ENCODE results near the gene KIF26B. TPM values are rescaled to one million over a fixed set of nuclear protein-coding genes. Genes with fewer than 3 reads are reported as not detected.

The KIF26B gene
- total RNA-seq, 1 donor from 2014 or later = 0.49 TPM

DNA sequence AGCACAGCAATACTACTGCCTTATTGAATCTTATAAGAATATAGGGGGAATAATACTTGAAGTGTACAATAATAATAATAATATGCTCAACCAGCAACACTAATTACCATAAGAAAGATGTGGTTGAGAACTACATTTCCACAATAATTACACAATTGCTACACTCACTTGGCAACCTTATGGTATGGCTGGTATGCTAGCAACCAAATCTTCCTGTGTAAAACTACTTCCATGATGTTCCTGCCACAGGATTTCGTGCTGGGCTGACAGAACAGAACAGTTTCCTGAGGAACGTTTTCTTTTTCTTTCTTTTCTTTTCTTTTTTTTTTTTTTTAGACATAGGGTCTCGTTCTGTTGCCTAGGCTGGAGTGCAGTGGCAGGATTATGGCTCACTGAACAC lies 50.6 kb downstream of the KIF26B start:
- Histone ChIP-seq H3K27ac (no peak overlapping the region), H3K9me3 (peaks cover 7% of the 10 kb centered on the region), H3K4me3 (no peak overlapping the region), H3K36me3 (no peaks in the 10 kb centered on the region), H3K27me3 (no peaks in the 10 kb centered on the region), H3K4me1 (no peaks in the 10 kb centered on the region)
- TF ChIP-seq, protein P1, sequence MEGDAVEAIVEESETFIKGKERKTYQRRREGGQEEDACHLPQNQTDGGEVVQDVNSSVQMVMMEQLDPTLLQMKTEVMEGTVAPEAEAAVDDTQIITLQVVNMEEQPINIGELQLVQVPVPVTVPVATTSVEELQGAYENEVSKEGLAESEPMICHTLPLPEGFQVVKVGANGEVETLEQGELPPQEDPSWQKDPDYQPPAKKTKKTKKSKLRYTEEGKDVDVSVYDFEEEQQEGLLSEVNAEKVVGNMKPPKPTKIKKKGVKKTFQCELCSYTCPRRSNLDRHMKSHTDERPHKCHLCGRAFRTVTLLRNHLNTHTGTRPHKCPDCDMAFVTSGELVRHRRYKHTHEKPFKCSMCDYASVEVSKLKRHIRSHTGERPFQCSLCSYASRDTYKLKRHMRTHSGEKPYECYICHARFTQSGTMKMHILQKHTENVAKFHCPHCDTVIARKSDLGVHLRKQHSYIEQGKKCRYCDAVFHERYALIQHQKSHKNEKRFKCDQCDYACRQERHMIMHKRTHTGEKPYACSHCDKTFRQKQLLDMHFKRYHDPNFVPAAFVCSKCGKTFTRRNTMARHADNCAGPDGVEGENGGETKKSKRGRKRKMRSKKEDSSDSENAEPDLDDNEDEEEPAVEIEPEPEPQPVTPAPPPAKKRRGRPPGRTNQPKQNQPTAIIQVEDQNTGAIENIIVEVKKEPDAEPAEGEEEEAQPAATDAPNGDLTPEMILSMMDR (IDR thresholded peaks at IDR 0.05) = no peak
- no peak for TF ChIP-seq POLR2AphosphoS5 (IDR thresholded peaks at IDR 0.05; ENCODE audit: insufficient read depth in 1 of 2, low read depth in 1 of 2)
- TF ChIP-seq POLR2A (IDR thresholded peaks at IDR 0.05) = no peak
- intact Hi-C loops (cut with DNase I) = no loop called here
- no peak for DNase-seq (ENCODE audit: extremely low spot score in 2 of 2)

- H3K36me3 ChIP-seq = no peaks in the 10 kb centered on the region
- no peak for DNase-seq (ENCODE audit: extremely low spot score in 2 of 2)
- no peak overlapping the region for H3K4me3 ChIP-seq
- TF ChIP-seq, protein P1 (IDR thresholded peaks at IDR 0.05) = no peak
- no peak for TF ChIP-seq POLR2AphosphoS5 (IDR thresholded peaks at IDR 0.05; ENCODE audit: insufficient read depth in 1 of 2, low read depth in 1 of 2)
- H3K27ac ChIP-seq = no peak overlapping the region
- H3K27me3 ChIP-seq = no peaks in the 10 kb centered on the region
- intact Hi-C loops (cut with DNase I) = no loop called here
- H3K9me3 ChIP-seq = peaks cover 7% of the 10 kb centered on the region
- no peaks in the 10 kb centered on the region for H3K4me1 ChIP-seq
These were observed 51.1 kb downstream of the KIF26B start for GRCh38 chr1:245205864-245206263.

DNA sequence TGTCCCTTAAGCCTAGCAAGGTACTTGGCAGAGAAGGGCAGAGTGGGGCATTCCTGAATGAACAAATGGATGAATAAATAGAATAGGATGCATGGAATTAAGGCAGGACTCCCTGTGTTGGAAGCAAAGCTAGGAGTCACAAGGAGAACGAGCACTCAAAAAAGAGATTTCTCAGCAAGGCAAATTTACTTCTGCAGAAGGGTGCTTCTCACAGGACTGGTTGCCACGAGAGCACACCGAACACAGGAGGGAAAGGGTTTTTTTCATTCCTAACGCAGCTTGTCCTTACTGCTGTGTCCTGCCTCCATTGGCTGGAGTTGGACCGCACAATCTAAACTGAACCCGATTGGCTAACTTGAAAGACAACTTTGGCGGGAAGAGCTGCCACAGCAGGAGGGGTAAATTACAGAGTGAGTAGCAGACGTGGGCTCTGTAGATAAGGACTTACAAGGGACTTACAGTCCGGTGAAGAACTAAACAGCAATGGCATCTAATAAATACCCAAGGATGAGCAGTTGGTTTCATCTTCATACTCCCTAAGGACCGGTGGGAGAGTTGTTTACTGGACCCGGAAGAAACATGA lies 52.4 kb downstream of the KIF26B start:
- no peak for DNase-seq (ENCODE audit: extremely low spot score in 2 of 2)
- H3K27ac ChIP-seq = no peak overlapping the region
- H3K4me3 ChIP-seq = no peak overlapping the region
- H3K27me3 ChIP-seq = no peaks in the 10 kb centered on the region
- intact Hi-C loops (cut with DNase I) = no loop called here
- H3K9me3 ChIP-seq = peaks cover 7% of the 10 kb centered on the region
- H3K36me3 ChIP-seq = no peaks in the 10 kb centered on the region
- H3K4me1 ChIP-seq = no peaks in the 10 kb centered on the region
- TF ChIP-seq, protein P1 (IDR thresholded peaks at IDR 0.05) = no peak
- TF ChIP-seq POLR2A (IDR thresholded peaks at IDR 0.05) = no peak

- DNase-seq (ENCODE audit: extremely low spot score in 2 of 2) = no peak
- intact Hi-C loops (cut with DNase I) = no loop called here
- Histone ChIP-seq H3K4me3 (no peak overlapping the region), H3K27me3 (no peaks in the 10 kb centered on the region), H3K27ac (no peak overlapping the region), H3K9me3 (peaks cover 7% of the 10 kb centered on the region), H3K4me1 (no peaks in the 10 kb centered on the region), H3K36me3 (no peaks in the 10 kb centered on the region)
- no peak for TF ChIP-seq POLR2A (IDR thresholded peaks at IDR 0.05)
- TF ChIP-seq POLR2AphosphoS5 (IDR thresholded peaks at IDR 0.05; ENCODE audit: insufficient read depth in 1 of 2, low read depth in 1 of 2) = no peak
- TF ChIP-seq, protein P1 (IDR thresholded peaks at IDR 0.05) = no peak
These were observed 53.0 kb downstream of the KIF26B start for GRCh38 chr1:245207801-245208200.

DNA sequence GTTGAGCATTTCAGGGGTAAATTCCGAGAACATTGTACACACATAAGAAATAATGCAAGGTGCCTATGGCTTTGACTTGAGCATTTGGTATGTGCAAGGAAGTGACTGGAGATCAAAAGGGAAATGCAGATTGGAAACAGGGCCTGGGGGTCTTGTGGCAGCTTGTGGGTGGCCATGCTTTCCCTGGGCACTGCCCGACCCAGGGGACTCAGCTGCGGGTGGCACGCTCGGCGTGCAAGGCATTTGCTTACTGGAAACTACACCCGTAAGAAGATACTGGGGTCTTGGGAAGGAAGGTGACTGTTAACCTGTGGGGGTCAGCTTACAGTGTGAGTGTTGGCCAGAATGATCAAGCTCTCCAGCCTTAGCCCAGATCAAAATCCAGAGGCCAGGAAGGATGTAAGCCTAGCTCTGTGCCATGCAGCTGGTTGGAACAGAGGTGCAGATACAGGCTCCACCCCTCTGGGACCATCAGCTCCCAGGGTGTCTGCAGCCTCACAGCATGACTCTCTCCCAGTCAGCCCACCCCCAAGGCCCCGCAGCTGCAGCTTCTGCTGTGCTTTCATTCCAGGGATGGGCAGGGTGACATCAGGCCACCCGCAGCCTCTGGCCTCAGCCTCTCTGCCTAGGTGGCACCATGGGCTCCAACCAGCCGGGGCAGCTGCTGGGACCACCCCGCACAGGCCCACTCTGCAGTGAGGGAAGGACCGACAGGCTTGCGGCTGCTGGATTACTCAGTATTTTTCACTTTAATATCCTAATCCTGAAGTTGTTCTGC lies 55.1 kb downstream of the KIF26B start:
- Histone ChIP-seq H3K4me1 (no peaks in the 10 kb centered on the region), H3K4me3 (no peak overlapping the region), H3K27ac (no peak overlapping the region), H3K36me3 (no peaks in the 10 kb centered on the region), H3K27me3 (no peaks in the 10 kb centered on the region), H3K9me3 (peaks cover 7% of the 10 kb centered on the region)
- no peak for TF ChIP-seq POLR2A (IDR thresholded peaks at IDR 0.05)
- TF ChIP-seq, protein P1 (IDR thresholded peaks at IDR 0.05) = no peak
- intact Hi-C loops (cut with DNase I) = no loop called here
- no peak for DNase-seq (ENCODE audit: extremely low spot score in 2 of 2)
